Lower lobe of right lung (tissue), 2 donors: ENCODE results near the gene SLC6A19. TPM values are rescaled to one million over a fixed set of nuclear protein-coding genes. Genes with fewer than 3 reads are reported as not detected.
A peak's percentile ranks its signal among the peaks of the same experiment; 100 is the strongest.

Source experiments
- ATAC-seq, 2 donors: fragments of 200-7000 bp; cut with Tn5 transposase; one replicate each; pipeline ENCODE4 v1.9.1; 2020 to 2022; ENCODE audit warnings: mild to moderate bottlenecking in 2 of 2, moderate library complexity in 2 of 2
- DNase-seq: peaks from one replicate; pipeline ENCODE4 v3.0.0-alpha.2; 2020
- H3K27ac ChIP-seq: fragments of 200-600 bp; one replicate; pipeline ENCODE4 v1.8.0; 2022
- H3K27me3 ChIP-seq: fragments of 200-600 bp; one replicate; pipeline ENCODE4 v1.8.0; 2022; ENCODE audit warnings: low read depth
- H3K36me3 ChIP-seq: fragments of 200-600 bp; one replicate; pipeline ENCODE4 v1.8.0; 2022; ENCODE audit warnings: mild to moderate bottlenecking
- H3K4me1 ChIP-seq: fragments of 200-600 bp; one replicate; pipeline ENCODE4 v1.8.0; 2022
- H3K4me3 ChIP-seq: fragments of 200-600 bp; one replicate; pipeline ENCODE4 v1.8.0; 2022; ENCODE audit warnings: mild to moderate bottlenecking
- H3K9me3 ChIP-seq: fragments of 200-600 bp; one replicate; pipeline ENCODE4 v1.8.0; 2022
- CTCF ChIP-seq: fragments of 200-600 bp; IDR thresholded peaks from one replicate; pipeline ENCODE4 v1.8.0; 2022; ENCODE audit warnings: antibody characterized with exemption, mild to moderate bottlenecking
- intact Hi-C: fragments of 100-400 bp; cut with DNase I; formaldehyde crosslinking; loops from one replicate; pipeline ENCODE4 v1.11.0; 2022
- total RNA-seq: library from RNA; stranded (reverse); fragmentation: NEBNext Ultra II Directional; extraction: Animal tissue kit (Norgen Biotek cat#: 25700); gene quantifications from one replicate; pipeline ENCODE4 v1.2.1, GENCODE V29; 2021
- donor health status: DM: no; HTN: yes; CAD: no; lungs with severe emphysema.

SLC6A19 gene
- total RNA-seq, 1 donor from 2014 or later, result not detected

- DNase-seq, result no peak
- no peaks in the 10 kb centered on the region for H3K36me3 ChIP-seq
- H3K4me3 ChIP-seq, result no peak overlapping the region
- H3K27ac ChIP-seq, result no peak overlapping the region
- no peak for TF ChIP-seq CTCF
- H3K27me3 ChIP-seq, result peaks cover 50% of the 10 kb centered on the region
- H3K4me1 ChIP-seq, result no peaks in the 10 kb centered on the region
- intact Hi-C loops, result no loop called here
- ATAC-seq, result no peak
- H3K9me3 ChIP-seq, result no peaks in the 10 kb centered on the region
These were observed 42.9 kb downstream of the SLC6A19 start for GRCh38 chr5:1244255-1244654.

GRCh38 chr5:1244976-1245375 is 43.6 kb downstream of the SLC6A19 start:
- H3K36me3 ChIP-seq, result no peaks in the 10 kb centered on the region
- peaks cover 50% of the 10 kb centered on the region for H3K27me3 ChIP-seq
- no peaks in the 10 kb centered on the region for H3K9me3 ChIP-seq
- no peaks in the 10 kb centered on the region for H3K4me1 ChIP-seq
- TF ChIP-seq CTCF, result no peak
- intact Hi-C loops, result no loop called here
- H3K4me3 ChIP-seq, result no peak overlapping the region
- DNase-seq (no peak), ATAC-seq (no peak)
- H3K27ac ChIP-seq, result no peak overlapping the region

- Histone ChIP-seq H3K27ac (no peak overlapping the region), H3K4me3 (no peak overlapping the region), H3K9me3 (no peaks in the 10 kb centered on the region), H3K4me1 (no peaks in the 10 kb centered on the region), H3K27me3 (peaks cover 50% of the 10 kb centered on the region), H3K36me3 (no peaks in the 10 kb centered on the region)
- DNase-seq, result no peak
- intact Hi-C loops, result no loop called here
- no peak for TF ChIP-seq CTCF
- no peak for ATAC-seq
These were observed 44.6 kb downstream of the SLC6A19 start for GRCh38 chr5:1245905-1246576.

GRCh38 chr5:1246711-1247431 is 45.5 kb downstream of the SLC6A19 start:
- no peak for DNase-seq
- intact Hi-C loops, result no loop called here

GRCh38 chr5:1247811-1248210 is 46.4 kb downstream of the SLC6A19 start:
- H3K27ac ChIP-seq, result no peak overlapping the region
- intact Hi-C loops, result no loop called here
- DNase-seq, result no peak
- no peak overlapping the region for H3K4me3 ChIP-seq
- no peak for ATAC-seq
- H3K36me3 ChIP-seq, result no peaks in the 10 kb centered on the region
- H3K27me3 ChIP-seq, result peaks cover 47% of the 10 kb centered on the region
- no peak for TF ChIP-seq CTCF
- no peaks in the 10 kb centered on the region for H3K9me3 ChIP-seq
- H3K4me1 ChIP-seq, result no peaks in the 10 kb centered on the region

More at GRCh38 chr5:1246711-1247431, 45.5 kb downstream of the SLC6A19 start:
- H3K27me3 ChIP-seq, result peaks cover 50% of the 10 kb centered on the region
- TF ChIP-seq CTCF, result no peak
- H3K36me3 ChIP-seq, result no peaks in the 10 kb centered on the region
- ATAC-seq, result peak; percentile 34 to 39
- no peaks in the 10 kb centered on the region for H3K4me1 ChIP-seq
- H3K4me3 ChIP-seq, result no peak overlapping the region
- H3K27ac ChIP-seq, result no peak overlapping the region
- no peaks in the 10 kb centered on the region for H3K9me3 ChIP-seq
